HT1080 (cell line): ENCODE data around the gene COL2A1. TPM values are rescaled to one million over a fixed set of nuclear protein-coding genes. Genes with fewer than 3 reads are reported as not detected.

ENCODE experiments used
- DNase-seq: peaks from one replicate; pipeline ENCODE4 v3.0.0-alpha.2; 2015; ENCODE audit warnings: low read depth
- total RNA-seq: library from RNA; depleted of rRNA; stranded (reverse); fragments of >200 nt; shearing (Covaris generic); gene quantifications from 2 replicates; pipeline ENCODE4 v1.2.3, GENCODE V29; 2014

Gene COL2A1
- total RNA-seq, 1 experiment from 2014 or later, result 0.02 TPM

GRCh38 chr12:47949441-47950341 lies 54.6 kb downstream of the COL2A1 start:
- DNase-seq, result peak; percentile 78

GRCh38 chr12:47947341-47947740 lies 56.9 kb downstream of the COL2A1 start:
- DNase-seq, result no peak

- peak; percentile 37 for DNase-seq
These were observed 57.6 kb downstream of the COL2A1 start for GRCh38 chr12:47946413-47947323.

GRCh38 chr12:47945341-47945728 lies 58.9 kb downstream of the COL2A1 start:
- no peak for DNase-seq

GRCh38 chr12:47944685-47945340 lies 59.5 kb downstream of the COL2A1 start:
- no peak for DNase-seq

- DNase-seq, result no peak
These were observed 60.5 kb downstream of the COL2A1 start for GRCh38 chr12:47943623-47944340.

GRCh38 chr12:47942614-47943225 lies 61.6 kb downstream of the COL2A1 start:
- no peak for DNase-seq

- DNase-seq, result no peak
These were observed 62.2 kb downstream of the COL2A1 start for GRCh38 chr12:47941871-47942613.

- DNase-seq, result no peak
These were observed 62.8 kb downstream of the COL2A1 start for GRCh38 chr12:47941475-47941780.

GRCh38 chr12:47940773-47941474 lies 63.4 kb downstream of the COL2A1 start:
- no peak for DNase-seq

- DNase-seq, result no peak
These were observed 65.2 kb downstream of the COL2A1 start for GRCh38 chr12:47939009-47939601.

GRCh38 chr12:47938594-47938993 lies 65.7 kb downstream of the COL2A1 start:
- no peak for DNase-seq

GRCh38 chr12:47938093-47938492 lies 66.2 kb downstream of the COL2A1 start:
- peak; percentile 60 for DNase-seq

GRCh38 chr12:47935184-47935583 lies 69.1 kb downstream of the COL2A1 start:
- DNase-seq, result no peak

- no peak for DNase-seq
These were observed 73.1 kb downstream of the COL2A1 start for GRCh38 chr12:47931187-47931586.

- no peak for DNase-seq
These were observed 73.6 kb downstream of the COL2A1 start for GRCh38 chr12:47930634-47931033.

GRCh38 chr12:47927346-47927745 lies 76.9 kb downstream of the COL2A1 start:
- DNase-seq, result no peak
